Uterus (tissue), 4 donors: ENCODE data around the gene HOXB2. TPM values are rescaled to one million over a fixed set of nuclear protein-coding genes. Genes with fewer than 3 reads are reported as not detected.

Experiments used
- DNase-seq, 2 donors: peaks; one replicate each; pipeline ENCODE4 v3.0.0-alpha.2; 2019 to 2020
- H3K27ac ChIP-seq, 2 donors: fragments of 200-600 bp; sonication (generic); 1 replicate in 1 of 2; 2 replicates in 1 of 2; pipeline ENCODE4 v1.5.1; 2016 to 2018
- H3K27me3 ChIP-seq, 2 donors: fragments of 200-600 bp; sonication (generic); one replicate each; pipeline ENCODE4 v1.5.1; 2018 to 2019; ENCODE audit warnings: control low read depth in 1 of 2
- H3K36me3 ChIP-seq, 2 donors: fragments of 200-600 bp; sonication (generic); one replicate each; pipeline ENCODE4 v1.5.1; 2019; ENCODE audit warnings: control low read depth in 1 of 2
- H3K4me1 ChIP-seq, 2 donors: fragments of 200-600 bp; sonication (generic); one replicate each; pipeline ENCODE4 v1.5.1; 2018 to 2019; ENCODE audit warnings: control low read depth in 1 of 2
- H3K4me3 ChIP-seq, 2 donors: fragments of 200-600 bp; sonication (generic); 1 replicate in 1 of 2; 2 replicates in 1 of 2; pipeline ENCODE4 v1.5.1; 2018 to 2019; ENCODE audit warnings: mild to moderate bottlenecking in 1 of 2
- H3K9me3 ChIP-seq, 2 donors: fragments of 200-600 bp; sonication (generic); one replicate each; pipeline ENCODE4 v1.5.1; 2019; ENCODE audit warnings: control low read depth in 1 of 2
- CTCF ChIP-seq, 4 experiments: fragments of 200-600 bp in 2 of 4; fragments of 450-650 bp in 2 of 4; sonication (generic) in 2 of 4; IDR thresholded peaks; one replicate each; pipeline ENCODE4 v1.5.1; 2016 to 2019; ENCODE audit warnings: antibody characterized with exemption in 4 of 4, mild to moderate bottlenecking in 2 of 4, moderate library complexity in 1 of 4
- POLR2A ChIP-seq, 2 donors: fragments of 450-650 bp; IDR thresholded peaks; one replicate each; pipeline ENCODE4 v1.6.1; 2016; ENCODE audit warnings: antibody characterized with exemption in 2 of 2, mild to moderate bottlenecking in 1 of 2, moderate library complexity in 1 of 2
- intact Hi-C: fragments of 100-400 bp; cut with DNase I; formaldehyde crosslinking; loops from one replicate; pipeline ENCODE4 v1.15.1; 2023; ENCODE audit warnings: low total_unique reads
- total RNA-seq, 4 donors: library from RNA; depleted of rRNA in 3 of 4; stranded (reverse); fragments of >200 nt in 3 of 4; gene quantifications; one replicate each; pipeline versions ENCODE4 v1.1.0 to v1.2.4, GENCODE V29; 2014 to 2023
- donor health status: DM: yes; HTN: yes; CAD: no.

Gene HOXB2
- total RNA-seq, 4 donors from 2014 or later, result 4.6 to 24.4 (median 17.4) TPM

- Histone ChIP-seq H3K4me1 (peaks cover 9% of the 10 kb centered on the region in 2 donors), H3K27me3 (no peaks in the 10 kb centered on the region), H3K9me3 (no peaks in the 10 kb centered on the region), H3K4me3 (no peak overlapping the region), H3K27ac (no peak overlapping the region), H3K36me3 (no peaks in the 10 kb centered on the region)
- no peak for DNase-seq
- intact Hi-C loops, result no loop called here
- TF ChIP-seq POLR2A (IDR thresholded peaks at IDR 0.05) (no peak), CTCF (IDR thresholded peaks at IDR 0.05) (no peak)
Observed at GRCh38 chr17:48550502-48551213, 5.7 kb upstream of the HOXB2 start.

- no peak overlapping the region for H3K4me3 ChIP-seq
- H3K27ac ChIP-seq, result no peak overlapping the region
- intact Hi-C loops, result no loop called here
Observed at GRCh38 chr17:48549914-48550501, 5.1 kb upstream of the HOXB2 start.

GRCh38 chr17:48549281-48549630 lies 4.3 kb upstream of the HOXB2 start:
- intact Hi-C loops, result no loop called here
- TF ChIP-seq POLR2A (IDR thresholded peaks at IDR 0.05), result no peak
- no peak for TF ChIP-seq CTCF (IDR thresholded peaks at IDR 0.05)
- DNase-seq, result no peak

More at GRCh38 chr17:48549914-48550501, 5.1 kb upstream of the HOXB2 start:
- no peaks in the 10 kb centered on the region for H3K27me3 ChIP-seq
- peaks cover 15% of the 10 kb centered on the region in 2 donors for H3K4me1 ChIP-seq
- TF ChIP-seq CTCF (IDR thresholded peaks at IDR 0.05) (no peak), POLR2A (IDR thresholded peaks at IDR 0.05) (no peak)
- no peaks in the 10 kb centered on the region for H3K9me3 ChIP-seq
- DNase-seq, result no peak
- H3K36me3 ChIP-seq, result no peaks in the 10 kb centered on the region

GRCh38 chr17:48548523-48549280 lies 3.8 kb upstream of the HOXB2 start:
- Histone ChIP-seq H3K27me3 (no peaks in the 10 kb centered on the region), H3K36me3 (no peaks in the 10 kb centered on the region), H3K4me3 (no peak overlapping the region), H3K27ac (peak overlapping the region; percentile 93 to 97), H3K4me1 (peaks cover 12 to 17% of the 10 kb centered on the region in 2 donors), H3K9me3 (no peaks in the 10 kb centered on the region)
- intact Hi-C loops, result no loop called here
- no peak for DNase-seq
- TF ChIP-seq CTCF (IDR thresholded peaks at IDR 0.05) (no peak), POLR2A (IDR thresholded peaks at IDR 0.05) (no peak)

More at GRCh38 chr17:48549281-48549630, 4.3 kb upstream of the HOXB2 start:
- no peaks in the 10 kb centered on the region for H3K9me3 ChIP-seq
- H3K36me3 ChIP-seq, result no peaks in the 10 kb centered on the region
- peak overlapping the region in 1 of 2 donors; percentile 93 for H3K27ac ChIP-seq
- H3K4me1 ChIP-seq, result peaks cover 12 to 17% of the 10 kb centered on the region in 2 donors
- no peak overlapping the region for H3K4me3 ChIP-seq
- H3K27me3 ChIP-seq, result no peaks in the 10 kb centered on the region
